Keratinocyte (primary cell): ENCODE data around the gene TNFSF10. TPM values are rescaled to one million over a fixed set of nuclear protein-coding genes. Genes with fewer than 3 reads are reported as not detected.

Source experiments
- DNase-seq: peaks from one replicate; pipeline ENCODE4 v3.0.0-alpha.2; 2011; ENCODE audit warnings: low read depth, missing footprints, low spot score
- FAIRE-seq: peaks from 2 replicates; lab custom pipeline; 2011; peaks lifted over from hg19 to GRCh38; lab: Jason Lieb, UNC
- H2AFZ ChIP-seq: 2 replicates; pipeline ENCODE4 v1.6.0; 2012; ENCODE audit warnings: low read length, control low read depth, inconsistent platforms; ENCODE audit not compliant: control insufficient read depth
- H3K27ac ChIP-seq: 2 replicates; pipeline ENCODE4 v1.5.1; 2011; ENCODE audit warnings: low read length; ENCODE audit not compliant: control insufficient read depth, insufficient read depth
- H3K27me3 ChIP-seq: 3 replicates; pipeline ENCODE4 v1.6.0; 2011; ENCODE audit warnings: low read length; ENCODE audit not compliant: control insufficient read depth, insufficient read depth; ENCODE audit errors: extremely low read depth
- H3K36me3 ChIP-seq, 2 experiments: 2 replicates in 1 of 2; 3 replicates in 1 of 2; pipeline ENCODE4 v1.5.1; 2011; ENCODE audit warnings: low read length in 2 of 2, mild to moderate bottlenecking in 1 of 2; ENCODE audit not compliant: control insufficient read depth in 2 of 2, insufficient read depth in 2 of 2; ENCODE audit errors: extremely low read depth in 1 of 2
- H3K4me1 ChIP-seq: 3 replicates; pipeline ENCODE4 v1.5.1; 2011; ENCODE audit warnings: low read length; ENCODE audit not compliant: control insufficient read depth, insufficient read depth; ENCODE audit errors: extremely low read depth
- H3K4me2 ChIP-seq: 3 replicates; pipeline ENCODE4 v1.6.0; 2011; ENCODE audit warnings: low read depth, low read length; ENCODE audit not compliant: control insufficient read depth, insufficient read depth; ENCODE audit errors: extremely low read depth
- H3K4me3 ChIP-seq, 3 experiments: fragments of 200-600 bp in 1 of 3; sonication (generic) in 1 of 3; 2 replicates in 2 of 3; 3 replicates in 1 of 3; pipeline ENCODE4 v1.5.1; 2011 to 2016; ENCODE audit warnings: low read length in 3 of 3, mild to moderate bottlenecking in 3 of 3, control low read depth in 2 of 3, inconsistent platforms in 1 of 3, low read depth in 1 of 3, mixed read lengths in 1 of 3, mixed run types in 1 of 3, moderate library complexity in 1 of 3; ENCODE audit not compliant: control insufficient read depth in 2 of 3, insufficient read depth in 2 of 3; ENCODE audit errors: extremely low read depth in 1 of 3
- H3K79me2 ChIP-seq: 2 replicates; pipeline ENCODE4 v1.6.0; 2012; ENCODE audit warnings: low read length; ENCODE audit not compliant: control insufficient read depth, insufficient read depth
- H3K9ac ChIP-seq: 3 replicates; pipeline ENCODE4 v1.6.0; 2011; ENCODE audit warnings: low read length; ENCODE audit not compliant: control insufficient read depth, insufficient read depth; ENCODE audit errors: extremely low read depth
- H3K9me1 ChIP-seq: 3 replicates; pipeline ENCODE4 v1.6.0; 2011; ENCODE audit warnings: low read length; ENCODE audit not compliant: control insufficient read depth, insufficient read depth; ENCODE audit errors: extremely low read depth
- H3K9me3 ChIP-seq: 2 replicates; pipeline ENCODE4 v1.5.1; 2012; ENCODE audit warnings: low read depth, low read length; ENCODE audit not compliant: control insufficient read depth
- H4K20me1 ChIP-seq: 3 replicates; pipeline ENCODE4 v1.6.0; 2011; ENCODE audit warnings: low read length; ENCODE audit not compliant: control insufficient read depth, insufficient read depth; ENCODE audit errors: extremely low read depth
- EZH2 ChIP-seq: IDR thresholded peaks from one replicate; pipeline ENCODE4 v1.6.1; 2012; ENCODE audit warnings: inconsistent platforms, mild to moderate bottlenecking, low read length, moderate library complexity
- dilution Hi-C: fragments of 300-500 bp; cut with MboI; formaldehyde crosslinking; loops from one replicate; pipeline ENCODE4 v1.7.0; 2020; ENCODE audit warnings: low sequenced_read_pairs; ENCODE audit not compliant: extremely low pct_ligation_motif_present
- polyA plus RNA-seq, 5 experiments: library from polyadenylated mRNA; depleted of rRNA in 3 of 5; stranded (reverse) in 3 of 5; stranded (forward) in 1 of 5; unstranded in 1 of 5; fragments of >200 nt; gene quantifications; 1 replicate in 1 of 5; 2 replicates in 3 of 5; 3 replicates in 1 of 5; pipeline versions ENCODE4 v1.2.1 to v1.2.3, GENCODE V29; 2011 to 2012; ENCODE audit warnings: missing spikeins in 2 of 5, low read depth in 1 of 5, low replicate concordance in 1 of 5
- TF ChIP-seq, protein P1 (sequence below), 3 experiments: IDR thresholded peaks in 1 of 3; conservative IDR thresholded peaks in 1 of 3; optimal IDR thresholded peaks in 1 of 3; 2 replicates in 2 of 3; 3 replicates in 1 of 3; pipeline versions ENCODE3 to v1.5.1; 2011; ENCODE audit warnings: low read length in 3 of 3, mild to moderate bottlenecking in 3 of 3, moderate library complexity in 2 of 3, control low read depth in 1 of 3, inconsistent platforms in 1 of 3; ENCODE audit not compliant: insufficient read depth in 2 of 3; ENCODE audit errors: extremely low read depth in 1 of 3

TNFSF10 gene
- polyA plus RNA-seq, 1 donor (not counting 4 experiments of a cell fraction or from before 2014, with no cell fraction given) = 21.7 TPM

DNA sequence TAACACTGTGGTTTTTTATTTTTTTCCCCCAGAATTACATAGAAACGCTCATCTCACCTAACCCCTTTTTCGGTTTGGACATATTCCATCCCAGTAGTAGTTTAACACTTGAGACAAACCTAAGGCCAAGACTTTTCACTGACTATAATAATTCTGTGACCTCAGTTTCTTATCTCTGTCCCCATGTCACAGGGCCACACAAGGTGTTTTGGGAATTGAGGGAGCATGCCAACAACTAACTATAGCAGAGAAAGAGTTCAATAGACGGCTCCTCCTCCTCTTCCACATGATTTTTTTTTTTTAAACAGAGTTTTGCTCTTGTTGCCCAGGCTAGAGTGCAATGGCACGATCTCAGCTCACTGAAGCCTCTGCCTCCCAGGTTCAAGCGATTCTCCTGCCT is 47.5 kb downstream of the TNFSF10 start:
- Histone ChIP-seq H3K9ac (no peak overlapping the region), H3K9me1 (no peaks in the 10 kb centered on the region), H2AFZ (no peak overlapping the region), H3K4me1 (peaks cover 13% of the 10 kb centered on the region), H3K27me3 (no peaks in the 10 kb centered on the region), H3K4me3 (no peak overlapping the region), H3K27ac (no peak overlapping the region), H3K36me3 (no peaks in the 10 kb centered on the region), H3K79me2 (no peaks in the 10 kb centered on the region), H4K20me1 (no peaks in the 10 kb centered on the region), H3K9me3 (no peaks in the 10 kb centered on the region), H3K4me2 (no peak overlapping the region)
- FAIRE-seq (no peak), DNase-seq (no peak)
- TF ChIP-seq, protein P1, sequence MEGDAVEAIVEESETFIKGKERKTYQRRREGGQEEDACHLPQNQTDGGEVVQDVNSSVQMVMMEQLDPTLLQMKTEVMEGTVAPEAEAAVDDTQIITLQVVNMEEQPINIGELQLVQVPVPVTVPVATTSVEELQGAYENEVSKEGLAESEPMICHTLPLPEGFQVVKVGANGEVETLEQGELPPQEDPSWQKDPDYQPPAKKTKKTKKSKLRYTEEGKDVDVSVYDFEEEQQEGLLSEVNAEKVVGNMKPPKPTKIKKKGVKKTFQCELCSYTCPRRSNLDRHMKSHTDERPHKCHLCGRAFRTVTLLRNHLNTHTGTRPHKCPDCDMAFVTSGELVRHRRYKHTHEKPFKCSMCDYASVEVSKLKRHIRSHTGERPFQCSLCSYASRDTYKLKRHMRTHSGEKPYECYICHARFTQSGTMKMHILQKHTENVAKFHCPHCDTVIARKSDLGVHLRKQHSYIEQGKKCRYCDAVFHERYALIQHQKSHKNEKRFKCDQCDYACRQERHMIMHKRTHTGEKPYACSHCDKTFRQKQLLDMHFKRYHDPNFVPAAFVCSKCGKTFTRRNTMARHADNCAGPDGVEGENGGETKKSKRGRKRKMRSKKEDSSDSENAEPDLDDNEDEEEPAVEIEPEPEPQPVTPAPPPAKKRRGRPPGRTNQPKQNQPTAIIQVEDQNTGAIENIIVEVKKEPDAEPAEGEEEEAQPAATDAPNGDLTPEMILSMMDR (optimal IDR thresholded peaks at IDR 0.05 in 1 of 3, IDR thresholded peaks at IDR 0.05 in 1 of 3, conservative IDR thresholded peaks at IDR 0.05 in 1 of 3; ENCODE audit: extremely low read depth in 1 of 3, insufficient read depth in 2 of 3, low read length in 3 of 3) = no peak
- TF ChIP-seq EZH2 = no peak
- dilution Hi-C loops = no loop called here

DNA sequence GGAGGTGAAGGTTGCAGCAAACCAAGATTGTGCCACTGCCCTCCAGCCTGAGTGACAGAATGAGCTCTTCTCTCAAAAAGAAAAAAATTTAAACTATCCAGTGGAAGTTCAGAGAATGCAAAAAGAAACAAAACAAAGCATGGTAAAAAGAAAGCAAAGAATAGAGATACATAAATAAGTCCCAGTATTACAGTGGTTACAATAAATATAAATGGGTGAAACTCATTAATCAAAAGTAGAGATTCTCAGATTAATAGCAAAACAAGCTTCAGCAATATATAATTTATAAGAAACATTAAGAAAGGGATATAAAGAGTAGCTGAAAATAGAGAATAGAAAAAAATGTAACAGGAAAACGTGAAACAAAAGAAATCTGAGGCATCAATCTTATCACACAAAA is 51.3 kb downstream of the TNFSF10 start:
- no peaks in the 10 kb centered on the region for H3K36me3 ChIP-seq
- H2AFZ ChIP-seq = no peak overlapping the region
- H3K9me1 ChIP-seq = no peaks in the 10 kb centered on the region
- no peaks in the 10 kb centered on the region for H4K20me1 ChIP-seq
- FAIRE-seq (no peak), DNase-seq (no peak)
- no peaks in the 10 kb centered on the region for H3K9me3 ChIP-seq
- no peak for TF ChIP-seq EZH2
- TF ChIP-seq, protein P1 (optimal IDR thresholded peaks at IDR 0.05 in 1 of 3, IDR thresholded peaks at IDR 0.05 in 1 of 3, conservative IDR thresholded peaks at IDR 0.05 in 1 of 3; ENCODE audit: extremely low read depth in 1 of 3, insufficient read depth in 2 of 3, low read length in 3 of 3) = no peak
- H3K4me3 ChIP-seq = no peak overlapping the region
- H3K4me2 ChIP-seq = no peak overlapping the region
- no peaks in the 10 kb centered on the region for H3K79me2 ChIP-seq
- peaks cover 31% of the 10 kb centered on the region for H3K4me1 ChIP-seq
- no peak overlapping the region for H3K27ac ChIP-seq
- H3K27me3 ChIP-seq = no peaks in the 10 kb centered on the region
- dilution Hi-C loops = no loop called here
- H3K9ac ChIP-seq = no peak overlapping the region
